ENCODE results near the gene PCIF1. TPM values are rescaled to one million over a fixed set of nuclear protein-coding genes. Genes with fewer than 3 reads are reported as not detected.

Gene PCIF1
- total and polyA plus RNA-seq, 7 donors = 26.4 to 39.3 (median 31.9) TPM

- Histone ChIP-seq H3K4me3 (no peak overlapping the region), H3K27me3 (no peaks in the 10 kb centered on the region), H3K36me3 (peaks cover 44 to 66% (median 51%) of the 10 kb centered on the region in 4 donors), H3K4me1 (peaks cover 0 to 23% (median 11%) of the 10 kb centered on the region in 4 donors), H3K27ac (no peak overlapping the region), H3K9me3 (no peaks in the 10 kb centered on the region)
- DNase-seq = no peak
- intact Hi-C loops (cut with DNase I) = loop anchor here (10.0 kb wide), 2 partner anchors 124 to 574 kb away; partner anchors contain the start of genes SYS1 and UBE2C
- 94% methylated on average over 13 of the region's 13 CpGs for WGBS, 2 donors
- TF ChIP-seq POLR2AphosphoS5 (IDR thresholded peaks at IDR 0.05) = no peak
- no peak for TF ChIP-seq POLR2A (IDR thresholded peaks at IDR 0.05)
- TF ChIP-seq EP300 (IDR thresholded peaks at IDR 0.05) = no peak
Measured at GRCh38 chr20:45938727-45939438, 4.4 kb downstream of the PCIF1 start.

GRCh38 chr20:45940053-45940452, 5.6 kb downstream of the PCIF1 start:
- TF ChIP-seq, protein P1, sequence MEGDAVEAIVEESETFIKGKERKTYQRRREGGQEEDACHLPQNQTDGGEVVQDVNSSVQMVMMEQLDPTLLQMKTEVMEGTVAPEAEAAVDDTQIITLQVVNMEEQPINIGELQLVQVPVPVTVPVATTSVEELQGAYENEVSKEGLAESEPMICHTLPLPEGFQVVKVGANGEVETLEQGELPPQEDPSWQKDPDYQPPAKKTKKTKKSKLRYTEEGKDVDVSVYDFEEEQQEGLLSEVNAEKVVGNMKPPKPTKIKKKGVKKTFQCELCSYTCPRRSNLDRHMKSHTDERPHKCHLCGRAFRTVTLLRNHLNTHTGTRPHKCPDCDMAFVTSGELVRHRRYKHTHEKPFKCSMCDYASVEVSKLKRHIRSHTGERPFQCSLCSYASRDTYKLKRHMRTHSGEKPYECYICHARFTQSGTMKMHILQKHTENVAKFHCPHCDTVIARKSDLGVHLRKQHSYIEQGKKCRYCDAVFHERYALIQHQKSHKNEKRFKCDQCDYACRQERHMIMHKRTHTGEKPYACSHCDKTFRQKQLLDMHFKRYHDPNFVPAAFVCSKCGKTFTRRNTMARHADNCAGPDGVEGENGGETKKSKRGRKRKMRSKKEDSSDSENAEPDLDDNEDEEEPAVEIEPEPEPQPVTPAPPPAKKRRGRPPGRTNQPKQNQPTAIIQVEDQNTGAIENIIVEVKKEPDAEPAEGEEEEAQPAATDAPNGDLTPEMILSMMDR (IDR thresholded peaks at IDR 0.05) = no peak

GRCh38 chr20:45940469-45940868, 6.0 kb downstream of the PCIF1 start:
- TF ChIP-seq, protein P1 (IDR thresholded peaks at IDR 0.05) = no peak
- TF ChIP-seq POLR2AphosphoS5 (IDR thresholded peaks at IDR 0.05) (no peak), POLR2A (IDR thresholded peaks at IDR 0.05) (no peak), EP300 (IDR thresholded peaks at IDR 0.05) (no peak)
- peaks cover 0 to 20% (median 12%) of the 10 kb centered on the region in 4 donors for H3K4me1 ChIP-seq
- H3K27me3 ChIP-seq = no peaks in the 10 kb centered on the region
- H3K27ac ChIP-seq = no peak overlapping the region
- 95 to 97% methylated on average over 13 of the region's 13 CpGs for WGBS, 2 donors
- H3K36me3 ChIP-seq = peaks cover 49 to 81% (median 66%) of the 10 kb centered on the region in 4 donors
- DNase-seq = no peak
- intact Hi-C loops (cut with DNase I) = no loop called here
- no peak overlapping the region for H3K4me3 ChIP-seq
- no peaks in the 10 kb centered on the region for H3K9me3 ChIP-seq

More at GRCh38 chr20:45940053-45940452, 5.6 kb downstream of the PCIF1 start:
- no peak for DNase-seq
- WGBS, 2 donors = 95 to 96% methylated on average over 3 of the region's 3 CpGs
- H3K36me3 ChIP-seq = peaks cover 46 to 77% (median 62%) of the 10 kb centered on the region in 4 donors
- no peak overlapping the region for H3K27ac ChIP-seq
- intact Hi-C loops (cut with DNase I) = no loop called here
- no peaks in the 10 kb centered on the region for H3K27me3 ChIP-seq
- H3K4me3 ChIP-seq = no peak overlapping the region
- H3K9me3 ChIP-seq = no peaks in the 10 kb centered on the region
- peaks cover 0 to 20% (median 12%) of the 10 kb centered on the region in 4 donors for H3K4me1 ChIP-seq

- Histone ChIP-seq H3K36me3 (peaks cover 66 to 99% (median 89%) of the 10 kb centered on the region in 4 donors), H3K4me1 (peaks cover 0 to 4% (median 0%) of the 10 kb centered on the region in 4 donors)
- intact Hi-C loops (cut with DNase I) = no loop called here
Measured at GRCh38 chr20:45943613-45944012, 9.1 kb downstream of the PCIF1 start.

More at GRCh38 chr20:45943613-45944012, 9.1 kb downstream of the PCIF1 start:
- H3K9me3 ChIP-seq = no peaks in the 10 kb centered on the region
- no peak overlapping the region for H3K4me3 ChIP-seq
- no peak overlapping the region for H3K27ac ChIP-seq
- no peaks in the 10 kb centered on the region for H3K27me3 ChIP-seq
- 93 to 94% methylated on average over 6 of the region's 6 CpGs for WGBS, 2 donors
- TF ChIP-seq EP300 (IDR thresholded peaks at IDR 0.05) = no peak
- no peak for TF ChIP-seq POLR2AphosphoS5 (IDR thresholded peaks at IDR 0.05)
- no peak for TF ChIP-seq POLR2A (IDR thresholded peaks at IDR 0.05)
- TF ChIP-seq, protein P1 (IDR thresholded peaks at IDR 0.05) = no peak
- DNase-seq = no peak
